HCT116 (cell line): ENCODE data around the gene ILDR1. TPM values are rescaled to one million over a fixed set of nuclear protein-coding genes. Genes with fewer than 3 reads are reported as not detected.

Experiments used
- ATAC-seq: fragments of 200-7000 bp; cut with Tn5 transposase; 2 replicates; pipeline ENCODE4 v1.9.1; 2020; ENCODE audit warnings: mild to moderate bottlenecking, moderate library complexity
- BruUV-seq: library from RNA; stranded (reverse); fragments of 400-500 nt; replicated peaks from 2 replicates; lab custom pipeline; 2021; lab: Mats Ljungman, UMichigan
- CTCF ChIA-PET: fragments of 300-600 bp; sonication (Branson Sonifier 250); formaldehyde crosslinking; loops from one replicate; lab custom pipeline; 2021; ENCODE audit warnings: antibody characterized with exemption; lab: Charles Lee
- POLR2A ChIA-PET: fragments of 300-600, 350-600 bp; sonication (Branson Sonifier 250); formaldehyde crosslinking; loops from one replicate; lab custom pipeline; 2021; ENCODE audit warnings: antibody characterized with exemption; lab: Charles Lee
- RAD21 ChIA-PET, 2 experiments: fragments of 300-600 bp; sonication (Branson Sonifier 250); formaldehyde crosslinking; loops; one replicate each; lab custom pipeline; 2023; ENCODE audit warnings: low total read pairs in 2 of 2; ENCODE audit not compliant: uncharacterized antibody in 2 of 2, unreplicated experiment in 2 of 2, low non-redundant PET in 1 of 2; lab: Charles Lee
- DNase-seq: peaks from one replicate; pipeline ENCODE4 v3.0.0-alpha.2; 2010; ENCODE audit warnings: low read depth, low spot score
- H2AFZ ChIP-seq: fragments of 200-600 bp; shearing (Covaris generic), sonication (generic); 2 replicates; pipeline ENCODE4 v1.6.1; 2017; ENCODE audit warnings: low read depth, mixed run types, mixed read lengths, antibody characterized with exemption, low read length; ENCODE audit not compliant: poor library complexity, severe bottlenecking
- H3K27ac ChIP-seq: 2 replicates; pipeline ENCODE4 v1.5.1; 2012; ENCODE audit warnings: low read depth, low read length
- H3K27me3 ChIP-seq: fragments of 200-600 bp; sonication (generic); 2 replicates; pipeline ENCODE4 v1.6.1; 2016; ENCODE audit warnings: mixed run types, low read length, mixed read lengths; ENCODE audit not compliant: insufficient read depth
- H3K36me3 ChIP-seq, 2 experiments: fragments of 200-500 bp in 1 of 2; fragments of 200-600 bp in 1 of 2; sonication (Bioruptor generic) in 1 of 2; sonication (generic) in 1 of 2; 2 replicates each; pipeline versions ENCODE4 v1.5.1 to v1.6.1; 2014 to 2016; ENCODE audit warnings: low read length in 2 of 2, inconsistent platforms in 1 of 2, mixed read lengths in 1 of 2, mixed run types in 1 of 2; ENCODE audit not compliant: insufficient read depth in 2 of 2, control insufficient read depth in 1 of 2
- H3K4me1 ChIP-seq, 2 experiments: fragments of 200-600 bp in 1 of 2; sonication (generic) in 1 of 2; 2 replicates each; pipeline versions ENCODE4 v1.5.1 to v1.6.1; 2012 to 2017; ENCODE audit warnings: low read length in 2 of 2, inconsistent platforms in 1 of 2, mild to moderate bottlenecking in 1 of 2, mixed read lengths in 1 of 2, mixed run types in 1 of 2, moderate library complexity in 1 of 2; ENCODE audit not compliant: insufficient read depth in 2 of 2, control insufficient read depth in 1 of 2
- H3K4me2 ChIP-seq: fragments of 200-600 bp; sonication (generic); 2 replicates; pipeline ENCODE4 v1.6.1; 2017; ENCODE audit warnings: mixed run types, low read length, mixed read lengths
- H3K4me3 ChIP-seq, 2 experiments: fragments of 200-600 bp in 1 of 2; sonication (generic) in 1 of 2; replicated peaks in 1 of 2; 2 replicates each; pipeline ENCODE4 v1.5.1; 2011 to 2016; ENCODE audit warnings: low read length in 2 of 2, control low read depth in 1 of 2, low read depth in 1 of 2, mild to moderate bottlenecking in 1 of 2, mixed read lengths in 1 of 2, mixed run types in 1 of 2
- H3K79me2 ChIP-seq: fragments of 200-600 bp; sonication (generic); 2 replicates; pipeline ENCODE4 v1.6.1; 2017; ENCODE audit warnings: mild to moderate bottlenecking, mixed run types, low read length, moderate library complexity, mixed read lengths; ENCODE audit not compliant: insufficient read depth
- H3K9ac ChIP-seq: fragments of 200-600 bp; sonication (generic); 2 replicates; pipeline ENCODE4 v1.6.1; 2016; ENCODE audit warnings: low read length, mixed read lengths
- H3K9me2 ChIP-seq: fragments of 200-600 bp; sonication (generic), shearing (Covaris generic); 2 replicates; pipeline ENCODE4 v1.6.1; 2017; ENCODE audit warnings: mixed run types, mild to moderate bottlenecking, moderate library complexity; ENCODE audit not compliant: insufficient read depth
- H3K9me3 ChIP-seq, 2 experiments: fragments of 200-500 bp in 1 of 2; fragments of 200-600 bp in 1 of 2; sonication (Bioruptor generic) in 1 of 2; sonication (generic) in 1 of 2; 2 replicates each; pipeline ENCODE4 v1.6.1; 2014 to 2017; ENCODE audit warnings: low read length in 2 of 2, mixed read lengths in 2 of 2, inconsistent platforms in 1 of 2, low read depth in 1 of 2, mild to moderate bottlenecking in 1 of 2, mixed run types in 1 of 2, moderate library complexity in 1 of 2; ENCODE audit not compliant: control insufficient read depth in 1 of 2, insufficient read depth in 1 of 2
- H4K20me1 ChIP-seq: fragments of 200-600 bp; sonication (generic), shearing (Covaris generic); 2 replicates; pipeline ENCODE4 v1.6.1; 2017; ENCODE audit warnings: mixed run types, mild to moderate bottlenecking, moderate library complexity; ENCODE audit not compliant: insufficient read depth
- ELF1 ChIP-seq: IDR thresholded peaks from 2 replicates; pipeline ENCODE4 v1.6.1; 2012; ENCODE audit warnings: low read depth, borderline replicate concordance
- RAD21 ChIP-seq: IDR thresholded peaks from 2 replicates; pipeline ENCODE4 v1.6.1; 2012; ENCODE audit warnings: low read depth, mild to moderate bottlenecking
- SP1 ChIP-seq: IDR thresholded peaks from 2 replicates; pipeline ENCODE4 v1.6.1; 2012; ENCODE audit warnings: low read depth
- TCF7L2 ChIP-seq: IDR thresholded peaks from 2 replicates; pipeline ENCODE4 v1.7.0; 2011; ENCODE audit warnings: borderline replicate concordance, inconsistent platforms; ENCODE audit not compliant: insufficient read depth, insufficient read length; ENCODE audit errors: extremely low read depth
- YY1 ChIP-seq: IDR thresholded peaks from 2 replicates; pipeline ENCODE4 v1.6.1; 2011; ENCODE audit warnings: low read length, low read depth, moderate library complexity, mild to moderate bottlenecking; ENCODE audit not compliant: insufficient replicate concordance; ENCODE audit errors: extremely low read depth
- ZBTB33 ChIP-seq: IDR thresholded peaks from 2 replicates; pipeline ENCODE4 v1.6.1; 2011; ENCODE audit warnings: mild to moderate bottlenecking, low read length, moderate library complexity; ENCODE audit not compliant: insufficient replicate concordance; ENCODE audit errors: extremely low read depth
- intact Hi-C: fragments of 100-400 bp; cut with micrococcal nuclease; formaldehyde crosslinking; loops from 2 replicates; pipeline ENCODE4 v1.10.0; 2022
- total RNA-seq: library from RNA; stranded (reverse); gene quantifications from one replicate; pipeline ENCODE4 v1.2.1, GENCODE V29; 2021; ENCODE audit not compliant: unreplicated experiment
- TF ChIP-seq, protein P1 (sequence below): IDR thresholded peaks from 2 replicates; pipeline ENCODE4 v1.6.1; 2012

The ILDR1 gene
- total RNA-seq, 1 experiment from 2014 or later: 2.9 TPM

GRCh38 chr3:121975702-121976302 lies 46.2 kb downstream of the ILDR1 start:
- Histone ChIP-seq H3K79me2 (no peaks in the 10 kb centered on the region), H3K27ac (no peak overlapping the region), H2AFZ (no peak overlapping the region), H3K9me3 (no peaks in the 10 kb centered on the region), H4K20me1 (no peaks in the 10 kb centered on the region), H3K4me1 (no peaks in the 10 kb centered on the region)
- intact Hi-C loops: no loop called here
- DNase-seq: no peak
- no TSS peak for BruUV-seq
- no peak for TF ChIP-seq SP1
- 0 out of 2 replicates have a peak, but pooled peaks have one; percentile 5 for TF ChIP-seq RAD21
- no peak for TF ChIP-seq TCF7L2
- TF ChIP-seq, protein P1, sequence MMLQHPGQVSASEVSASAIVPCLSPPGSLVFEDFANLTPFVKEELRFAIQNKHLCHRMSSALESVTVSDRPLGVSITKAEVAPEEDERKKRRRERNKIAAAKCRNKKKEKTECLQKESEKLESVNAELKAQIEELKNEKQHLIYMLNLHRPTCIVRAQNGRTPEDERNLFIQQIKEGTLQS: no peak
- no peak for TF ChIP-seq ELF1
- TF ChIP-seq YY1: no peak
- no peak for TF ChIP-seq ZBTB33
- TF ChIP-seq, all 23 proteins: peak for 1
- Histone ChIP-seq H3K4me3 (no peak overlapping the region), H3K4me2 (no peak overlapping the region), H3K36me3 (no peaks in the 10 kb centered on the region), H3K9me2 (no peaks in the 10 kb centered on the region), H3K9ac (no peak overlapping the region), H3K27me3 (no peaks in the 10 kb centered on the region)
- ChIA-PET RAD21 (no interaction called here), POLR2A (no interaction called here), CTCF (no interaction called here)
- no peak for ATAC-seq
